ENCODE results near the gene ARMC12.

The ARMC12 gene

DNA sequence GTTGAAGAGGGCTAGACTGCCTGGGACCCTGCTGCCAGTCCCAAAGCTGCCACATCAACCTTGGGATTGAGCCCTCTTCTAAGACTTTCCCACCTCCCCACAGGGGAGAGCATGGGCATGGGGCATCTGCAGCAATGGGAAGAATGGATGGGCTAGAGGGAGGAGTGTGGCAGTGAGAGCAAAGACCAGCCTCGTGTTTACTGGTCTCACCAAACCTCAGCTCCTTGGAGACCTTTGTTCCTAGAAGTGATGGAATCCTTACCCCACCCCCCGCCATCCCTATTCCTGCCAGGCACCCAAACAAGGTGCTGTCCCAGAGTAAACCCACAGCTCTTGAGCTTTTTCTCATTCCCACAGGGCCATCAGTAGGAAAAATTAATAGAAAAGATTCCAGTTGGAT, 20.0 kb upstream of the ARMC12 start:
- H3K4me3 ChIP-seq (replicated peaks; ENCODE audit: insufficient read depth, low read length), result no peak overlapping the region
- DNase-seq (ENCODE audit: low read depth in 1 of 2, low spot score in 1 of 2), result no peak
- H3K27me3 ChIP-seq (ENCODE audit: insufficient read depth, poor library complexity, severe bottlenecking), result no peaks in the 10 kb centered on the region
- H3K27ac ChIP-seq (replicated peaks), result no peak overlapping the region
- TF ChIP-seq, protein P1, sequence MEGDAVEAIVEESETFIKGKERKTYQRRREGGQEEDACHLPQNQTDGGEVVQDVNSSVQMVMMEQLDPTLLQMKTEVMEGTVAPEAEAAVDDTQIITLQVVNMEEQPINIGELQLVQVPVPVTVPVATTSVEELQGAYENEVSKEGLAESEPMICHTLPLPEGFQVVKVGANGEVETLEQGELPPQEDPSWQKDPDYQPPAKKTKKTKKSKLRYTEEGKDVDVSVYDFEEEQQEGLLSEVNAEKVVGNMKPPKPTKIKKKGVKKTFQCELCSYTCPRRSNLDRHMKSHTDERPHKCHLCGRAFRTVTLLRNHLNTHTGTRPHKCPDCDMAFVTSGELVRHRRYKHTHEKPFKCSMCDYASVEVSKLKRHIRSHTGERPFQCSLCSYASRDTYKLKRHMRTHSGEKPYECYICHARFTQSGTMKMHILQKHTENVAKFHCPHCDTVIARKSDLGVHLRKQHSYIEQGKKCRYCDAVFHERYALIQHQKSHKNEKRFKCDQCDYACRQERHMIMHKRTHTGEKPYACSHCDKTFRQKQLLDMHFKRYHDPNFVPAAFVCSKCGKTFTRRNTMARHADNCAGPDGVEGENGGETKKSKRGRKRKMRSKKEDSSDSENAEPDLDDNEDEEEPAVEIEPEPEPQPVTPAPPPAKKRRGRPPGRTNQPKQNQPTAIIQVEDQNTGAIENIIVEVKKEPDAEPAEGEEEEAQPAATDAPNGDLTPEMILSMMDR (IDR thresholded peaks at IDR 0.05; ENCODE audit: insufficient read depth, low read length), result no peak
- TF ChIP-seq SPI1 (IDR thresholded peaks at IDR 0.05; ENCODE audit: borderline replicate concordance, low read depth), result no peak
- TF ChIP-seq, protein P2, sequence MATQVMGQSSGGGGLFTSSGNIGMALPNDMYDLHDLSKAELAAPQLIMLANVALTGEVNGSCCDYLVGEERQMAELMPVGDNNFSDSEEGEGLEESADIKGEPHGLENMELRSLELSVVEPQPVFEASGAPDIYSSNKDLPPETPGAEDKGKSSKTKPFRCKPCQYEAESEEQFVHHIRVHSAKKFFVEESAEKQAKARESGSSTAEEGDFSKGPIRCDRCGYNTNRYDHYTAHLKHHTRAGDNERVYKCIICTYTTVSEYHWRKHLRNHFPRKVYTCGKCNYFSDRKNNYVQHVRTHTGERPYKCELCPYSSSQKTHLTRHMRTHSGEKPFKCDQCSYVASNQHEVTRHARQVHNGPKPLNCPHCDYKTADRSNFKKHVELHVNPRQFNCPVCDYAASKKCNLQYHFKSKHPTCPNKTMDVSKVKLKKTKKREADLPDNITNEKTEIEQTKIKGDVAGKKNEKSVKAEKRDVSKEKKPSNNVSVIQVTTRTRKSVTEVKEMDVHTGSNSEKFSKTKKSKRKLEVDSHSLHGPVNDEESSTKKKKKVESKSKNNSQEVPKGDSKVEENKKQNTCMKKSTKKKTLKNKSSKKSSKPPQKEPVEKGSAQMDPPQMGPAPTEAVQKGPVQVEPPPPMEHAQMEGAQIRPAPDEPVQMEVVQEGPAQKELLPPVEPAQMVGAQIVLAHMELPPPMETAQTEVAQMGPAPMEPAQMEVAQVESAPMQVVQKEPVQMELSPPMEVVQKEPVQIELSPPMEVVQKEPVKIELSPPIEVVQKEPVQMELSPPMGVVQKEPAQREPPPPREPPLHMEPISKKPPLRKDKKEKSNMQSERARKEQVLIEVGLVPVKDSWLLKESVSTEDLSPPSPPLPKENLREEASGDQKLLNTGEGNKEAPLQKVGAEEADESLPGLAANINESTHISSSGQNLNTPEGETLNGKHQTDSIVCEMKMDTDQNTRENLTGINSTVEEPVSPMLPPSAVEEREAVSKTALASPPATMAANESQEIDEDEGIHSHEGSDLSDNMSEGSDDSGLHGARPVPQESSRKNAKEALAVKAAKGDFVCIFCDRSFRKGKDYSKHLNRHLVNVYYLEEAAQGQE (IDR thresholded peaks at IDR 0.05; ENCODE audit: insufficient replicate concordance, low read depth), result no peak

DNA sequence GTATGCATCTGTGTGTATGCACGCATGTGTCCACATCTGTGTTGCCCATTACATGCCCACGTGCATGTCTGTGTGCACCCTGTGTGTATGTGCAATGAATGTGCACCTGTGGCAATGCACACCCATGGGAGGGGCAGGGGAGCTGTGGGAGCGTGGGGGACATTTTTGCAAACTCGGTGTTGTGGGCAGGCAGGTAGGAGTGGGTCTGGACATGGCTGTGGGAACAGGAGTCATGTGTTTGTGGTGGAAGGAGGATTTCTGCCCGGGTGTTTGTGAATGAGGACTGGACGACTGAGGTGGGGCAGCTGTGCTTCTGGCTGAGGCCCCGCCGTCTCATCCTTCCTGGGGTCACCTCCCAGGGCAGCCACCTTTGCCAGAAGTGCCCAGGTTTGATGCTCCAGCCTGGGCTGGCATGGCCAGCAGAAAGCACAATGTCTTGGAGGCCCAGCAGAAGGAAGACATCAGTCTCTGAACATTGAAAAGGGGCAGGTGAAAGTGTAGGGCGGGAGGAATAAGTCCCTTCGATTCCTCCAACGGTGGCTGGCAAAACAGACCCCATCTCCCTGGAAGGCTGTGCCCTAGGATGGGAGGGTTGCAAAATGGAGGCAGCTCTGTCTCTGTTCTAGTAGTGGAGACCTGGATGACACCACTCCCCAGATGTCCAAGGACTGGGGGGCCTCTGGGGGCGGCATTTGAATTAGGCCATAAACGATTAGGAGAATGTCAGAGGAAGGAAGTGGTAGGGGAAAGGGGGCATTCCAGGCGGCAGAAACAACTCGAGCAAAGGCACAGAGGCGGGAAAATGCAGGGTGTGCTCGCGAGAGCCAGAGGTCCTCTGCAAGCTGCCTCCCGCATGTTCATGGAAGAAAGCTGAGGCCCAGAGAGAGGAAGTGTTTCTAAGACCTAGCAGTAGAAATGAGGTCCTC, 19.1 kb upstream of the ARMC12 start:
- no peak overlapping the region for H3K4me3 ChIP-seq (replicated peaks; ENCODE audit: insufficient read depth, low read length)
- peak; percentile 68 for TF ChIP-seq SPI1 (IDR thresholded peaks at IDR 0.05; ENCODE audit: borderline replicate concordance, low read depth)
- no peak for TF ChIP-seq GABPA (IDR thresholded peaks at IDR 0.05; ENCODE audit: low read depth)
- TF ChIP-seq, protein P1 (IDR thresholded peaks at IDR 0.05; ENCODE audit: insufficient read depth, low read length), result no peak
- no peaks in the 10 kb centered on the region for H3K27me3 ChIP-seq (ENCODE audit: insufficient read depth, poor library complexity, severe bottlenecking)
- no peak for DNase-seq (ENCODE audit: low read depth in 1 of 2, low spot score in 1 of 2)
- H3K27ac ChIP-seq (replicated peaks), result peak overlapping the region; percentile 73; the same call in 1 of the 2 replicates

DNA sequence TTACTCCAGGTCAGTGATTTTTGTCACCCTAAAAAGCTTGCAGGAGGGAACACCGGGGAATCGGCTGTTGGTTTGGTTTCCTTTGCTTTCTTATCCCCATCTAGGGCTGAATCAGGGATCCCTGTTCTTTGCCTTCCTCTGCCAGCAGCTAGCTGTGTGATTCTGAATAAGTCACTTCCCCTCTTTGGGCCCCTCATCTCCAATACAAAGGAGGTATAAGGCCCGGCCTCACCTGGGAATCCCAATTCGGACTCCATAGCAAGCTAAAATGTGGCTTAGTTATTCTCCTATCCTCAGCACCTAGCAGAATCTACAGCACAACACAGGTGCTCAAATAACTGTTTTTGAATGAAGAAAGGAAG, 18.5 kb upstream of the ARMC12 start:
- TF ChIP-seq, protein P2 (IDR thresholded peaks at IDR 0.05; ENCODE audit: insufficient replicate concordance, low read depth), result no peak
- TF ChIP-seq POLR2AphosphoS5 (IDR thresholded peaks at IDR 0.05; ENCODE audit: low read depth) (no peak), SPI1 (IDR thresholded peaks at IDR 0.05; ENCODE audit: borderline replicate concordance, low read depth) (peak; percentile 44), GABPA (IDR thresholded peaks at IDR 0.05; ENCODE audit: low read depth) (no peak)
- TF ChIP-seq, protein P1 (IDR thresholded peaks at IDR 0.05; ENCODE audit: insufficient read depth, low read length), result no peak
- peak in 1 of 2 experiments; percentile 29 for DNase-seq (ENCODE audit: low read depth in 1 of 2, low spot score in 1 of 2)
- Histone ChIP-seq H3K27ac (replicated peaks) (peak overlapping the region; percentile 73), H3K4me3 (replicated peaks; ENCODE audit: insufficient read depth, low read length) (no peak overlapping the region), H3K27me3 (ENCODE audit: insufficient read depth, poor library complexity, severe bottlenecking) (no peaks in the 10 kb centered on the region)
